GM20431 (cell line): ENCODE measurements around the gene LRRK2.
"Not testable (repeated sequence)": the region's sequence is repeated elsewhere in the genome, so short reads cannot be mapped to it uniquely, and the experiment has no call there.

Experiments used
- in situ Hi-C: fragments of 300-500 bp; cut with MseI, MboI; formaldehyde crosslinking; loops from one replicate; pipeline ENCODE4 v1.15.0; 2020; ENCODE audit warnings: low sequenced_read_pairs; ENCODE audit not compliant: unreplicated experiment

Gene LRRK2

DNA sequence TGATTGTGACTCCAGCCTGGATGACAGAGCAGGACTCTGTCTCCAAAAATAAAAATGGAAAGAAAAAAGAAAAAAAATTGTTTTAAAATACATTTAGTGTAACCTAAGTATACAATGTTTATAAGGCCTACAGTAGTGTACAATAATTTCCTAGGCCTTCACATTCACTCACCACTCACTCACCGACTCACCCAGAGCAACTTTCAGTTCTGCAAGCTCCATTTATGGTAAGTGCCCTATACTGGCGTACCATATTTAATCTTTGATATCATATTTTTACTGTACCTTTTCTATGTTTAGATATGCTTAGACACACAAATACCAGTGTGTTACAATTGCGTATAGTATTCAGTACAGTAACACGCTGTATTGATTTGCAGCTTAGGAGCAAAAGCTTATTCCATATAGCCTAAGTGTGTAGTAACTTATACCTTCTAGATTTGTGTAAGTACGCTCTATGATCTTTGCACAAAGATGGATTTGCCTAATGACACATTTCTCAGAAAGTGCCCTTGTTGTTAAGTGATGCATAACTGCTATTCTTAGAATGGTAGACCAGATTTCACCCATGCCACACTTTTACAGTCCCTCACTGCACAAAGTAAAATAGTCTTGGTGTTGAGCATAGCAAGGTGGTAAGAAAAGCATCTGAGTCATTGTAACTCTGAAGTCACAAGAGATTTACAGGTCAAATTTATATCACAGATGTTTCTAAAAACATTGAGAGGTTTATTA lies 151.9 kb downstream of the LRRK2 start:
- in situ Hi-C loops: no loop called here

DNA sequence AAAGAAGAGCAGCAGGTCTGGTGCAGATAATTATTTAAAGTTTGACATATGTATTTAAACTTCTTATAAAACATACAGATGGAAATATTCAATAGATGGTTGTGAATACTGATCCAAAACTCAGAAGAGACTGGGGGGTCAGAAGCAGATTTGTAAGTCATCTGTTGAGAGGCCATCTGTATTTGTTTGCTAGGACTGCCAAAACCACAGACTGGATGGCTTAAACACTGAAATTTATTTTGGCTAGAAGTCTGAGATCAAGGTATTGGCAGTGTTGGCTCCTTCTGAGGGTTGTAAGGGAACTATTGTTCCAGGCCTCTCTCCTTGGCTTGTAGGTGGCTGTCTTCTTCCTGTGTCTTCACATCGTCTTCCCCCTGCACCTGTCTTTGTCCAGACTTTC lies 153.9 kb downstream of the LRRK2 start:
- in situ Hi-C loops: no loop called here

DNA sequence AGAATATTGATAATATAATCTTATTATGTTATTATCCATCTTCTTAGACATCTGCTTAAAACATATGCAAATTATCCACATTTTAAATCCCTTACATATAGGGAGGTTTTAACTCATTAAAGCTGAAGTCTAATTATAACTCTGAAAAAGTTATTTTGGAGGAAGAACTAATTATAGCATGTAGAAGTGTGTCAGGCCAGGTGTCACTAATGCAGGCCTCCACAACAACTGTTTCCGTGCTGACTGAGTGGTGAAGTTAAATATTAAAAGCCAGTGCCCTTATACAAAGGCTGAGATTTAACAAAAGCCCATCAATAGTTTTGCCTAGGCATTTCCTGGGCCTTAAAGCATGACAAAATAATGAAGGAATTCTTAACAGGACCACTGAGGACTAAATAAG lies 157.4 kb downstream of the LRRK2 start:
- in situ Hi-C loops: no loop called here

DNA sequence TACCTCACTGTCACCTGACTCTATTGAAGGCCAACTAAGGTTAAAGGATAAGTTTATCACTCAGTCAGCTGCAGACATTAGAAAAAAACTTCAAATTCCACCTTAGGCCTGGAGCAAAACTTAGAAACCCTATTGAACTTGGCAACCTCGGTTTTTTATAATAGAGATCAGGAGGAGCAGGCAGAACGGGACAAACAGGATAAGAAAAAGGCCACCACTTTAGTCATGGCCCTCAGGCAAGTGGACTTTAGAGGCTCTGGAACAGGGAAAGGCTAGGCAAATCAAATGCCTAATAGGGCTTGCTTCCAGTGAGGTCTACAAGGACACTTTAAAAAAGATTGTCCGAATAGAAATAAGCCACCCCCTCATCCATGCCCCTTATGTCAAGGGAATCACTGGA lies 162.5 kb downstream of the LRRK2 start:
- in situ Hi-C loops: not testable (repeated sequence)

DNA sequence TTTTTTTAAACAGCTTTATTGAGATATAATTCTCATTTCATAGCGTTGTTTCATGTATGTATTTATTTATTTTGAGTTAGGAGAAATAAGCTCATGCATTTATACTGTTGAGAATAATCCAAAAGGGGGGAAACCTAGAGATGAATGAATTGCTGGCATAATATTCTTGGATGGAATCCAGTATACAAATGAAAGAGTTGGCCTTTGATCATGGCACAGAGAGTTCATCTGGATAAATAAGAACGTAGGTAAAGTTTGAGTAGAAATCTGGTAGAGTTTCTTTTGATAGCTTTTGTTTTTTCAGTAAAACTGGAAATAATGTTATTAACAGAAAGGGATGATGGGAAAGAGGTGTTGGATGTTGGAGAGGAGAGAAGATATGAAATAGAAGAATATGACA lies 166.2 kb downstream of the LRRK2 start:
- in situ Hi-C loops: no loop called here

DNA sequence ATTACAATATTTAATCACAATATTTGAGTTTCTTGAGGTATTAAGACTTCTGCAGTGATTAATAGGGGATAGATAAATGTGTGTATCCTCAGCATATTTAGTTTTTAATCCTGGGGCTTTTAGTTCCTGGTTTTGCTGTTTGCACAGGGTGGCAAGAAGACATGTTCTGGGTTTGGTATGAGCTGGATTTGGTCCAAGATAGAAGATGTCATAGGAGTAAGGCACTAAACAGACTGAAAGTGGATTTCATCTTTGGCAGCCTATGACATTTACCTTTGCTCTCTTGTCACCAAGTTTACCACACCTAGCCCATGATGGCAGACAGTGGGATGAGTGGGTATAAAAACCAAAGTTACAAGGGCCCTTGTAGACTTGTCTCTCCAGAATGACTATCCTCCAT lies 168.2 kb downstream of the LRRK2 start:
- in situ Hi-C loops: no loop called here

DNA sequence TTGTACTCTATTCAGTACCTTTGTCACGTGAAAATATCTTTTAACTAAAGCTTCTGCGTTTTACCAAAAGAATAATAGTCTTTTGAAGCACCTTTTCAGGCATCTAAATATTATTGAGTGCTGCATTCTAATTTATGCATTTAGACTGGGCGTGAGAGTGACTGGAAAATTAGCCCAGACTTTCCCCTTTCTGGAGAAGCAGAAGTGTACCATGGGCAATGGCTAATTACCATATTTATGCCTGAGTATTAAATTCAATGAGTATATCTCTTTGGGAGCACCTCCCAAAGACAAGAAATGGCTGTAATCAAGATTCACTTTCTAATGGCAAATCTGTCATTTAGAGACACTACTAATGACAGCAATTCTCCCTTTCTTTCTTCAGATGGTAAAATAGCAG lies 174.9 kb downstream of the LRRK2 start:
- in situ Hi-C loops: no loop called here

DNA sequence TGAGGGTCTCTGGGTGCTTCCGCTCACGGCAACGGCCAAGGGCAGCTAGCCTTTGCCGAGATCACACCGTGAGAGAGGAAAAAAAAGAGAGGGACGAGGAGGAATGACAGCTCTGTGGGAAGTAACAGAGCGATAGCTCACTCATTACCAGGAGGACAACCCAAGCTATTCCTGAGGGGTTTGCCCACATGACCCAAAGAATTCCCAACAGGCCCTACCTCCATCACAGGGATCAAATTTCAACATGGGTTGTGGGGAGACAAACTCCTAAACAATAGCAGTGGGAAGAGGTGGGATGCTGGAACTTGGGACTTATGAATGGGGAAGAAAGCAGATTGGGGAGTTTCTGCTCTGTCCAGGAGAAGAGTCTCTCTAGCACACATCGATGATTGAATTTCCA lies 180.6 kb downstream of the LRRK2 start:
- in situ Hi-C loops: no loop called here
